ENCODE data around the gene AK9.

- 0 out of 6 replicates have a peak, but pooled peaks of 1 of the 3 experiments have one; percentile 9 for TF ChIP-seq CTCF (IDR thresholded peaks at IDR 0.05 in 2 of 3, conservative IDR thresholded peaks at IDR 0.05 in 1 of 3; ENCODE audit: control insufficient read depth in 2 of 3, extremely low read depth in 1 of 3, insufficient read depth in 1 of 3, low read depth in 3 of 3, low read length in 3 of 3)
- peak; percentile 91 for TF ChIP-seq SPI1 (IDR thresholded peaks at IDR 0.05; ENCODE audit: borderline replicate concordance, insufficient read depth, low read depth, low read length)
- no peak for TF ChIP-seq EZH2 (IDR thresholded peaks at IDR 0.05; ENCODE audit: borderline replicate concordance, control insufficient read depth, low read depth, low read length)
- TF ChIP-seq USF2 (IDR thresholded peaks at IDR 0.05; ENCODE audit: borderline replicate concordance, low read depth, low read length), result no peak
- TF ChIP-seq ZNF217 (IDR thresholded peaks at IDR 0.05), result no peak
- TF ChIP-seq ATF2 (IDR thresholded peaks at IDR 0.05; ENCODE audit: low read length), result no peak
- TF ChIP-seq CHD4 (IDR thresholded peaks at IDR 0.05), result no peak
- TF ChIP-seq ETV6 (conservative IDR thresholded peaks at IDR 0.05 in 1 of 2, IDR thresholded peaks at IDR 0.05 in 1 of 2; ENCODE audit: borderline replicate concordance in 1 of 2, low read depth in 1 of 2), result no peak
- TF ChIP-seq EED (IDR thresholded peaks at IDR 0.05; ENCODE audit: low read depth), result peak; percentile 84
- no peak for TF ChIP-seq REST (IDR thresholded peaks at IDR 0.05; ENCODE audit: low read depth, low read length)
These were observed 236.2 kb downstream of the AK9 start for GRCh38 chr6:109454496-109455436.

Data from GM12878 (cell line).